CD4-positive, CD25-positive, alpha-beta regulatory T cell (primary cell): Measurements from ENCODE around the gene BTG2. TPM values are rescaled to one million over a fixed set of nuclear protein-coding genes. Genes with fewer than 3 reads are reported as not detected.

Experiments
- ATAC-seq, 2 donors: fragments of 150-1000 bp; cut with Tn5 transposase; one replicate each; pipeline ENCODE4 v1.10.0; 2021; ENCODE audit warnings: low read depth in 2 of 2, moderate number of reproducible peaks in 2 of 2, moderate library complexity in 1 of 2
- DNase-seq, 3 donors: peaks; one replicate each; pipeline versions ENCODE4 v3.0.0 to v3.0.0-alpha.2; 2012 to 2022; ENCODE audit warnings: mixed read lengths in 1 of 3
- H3K27ac ChIP-seq: one replicate; pipeline ENCODE4 v1.7.0; 2013; ENCODE audit warnings: mild to moderate bottlenecking, low read length; ENCODE audit not compliant: insufficient read depth, poor library complexity, severe bottlenecking
- H3K27me3 ChIP-seq: one replicate; pipeline ENCODE4 v1.7.0; 2013; ENCODE audit warnings: low read length; ENCODE audit not compliant: control insufficient read depth, insufficient read depth
- H3K36me3 ChIP-seq: one replicate; pipeline ENCODE4 v1.7.0; 2013; ENCODE audit warnings: mild to moderate bottlenecking, low read length, moderate library complexity; ENCODE audit not compliant: control insufficient read depth, insufficient read depth
- H3K4me1 ChIP-seq: 2 replicates; pipeline ENCODE4 v1.7.0; 2013; ENCODE audit warnings: mild to moderate bottlenecking, low read length; ENCODE audit not compliant: insufficient read depth, control insufficient read depth, poor library complexity, severe bottlenecking
- H3K4me3 ChIP-seq: one replicate; pipeline ENCODE4 v1.7.0; 2013; ENCODE audit warnings: low read depth, mild to moderate bottlenecking, low read length, moderate library complexity
- H3K9me3 ChIP-seq, 2 experiments: 1 replicate in 1 of 2; 2 replicates in 1 of 2; pipeline ENCODE4 v1.7.0; 2013; ENCODE audit warnings: low read length in 2 of 2, mild to moderate bottlenecking in 1 of 2, moderate library complexity in 1 of 2; ENCODE audit not compliant: control insufficient read depth in 2 of 2
- H3K27ac Mint-ChIP-seq, 3 donors: one replicate each; pipeline ENCODE4 v1.8.0; 2020 to 2022; ENCODE audit warnings: mild to moderate bottlenecking in 3 of 3, mixed read lengths in 3 of 3, moderate library complexity in 2 of 3
- H3K27me3 Mint-ChIP-seq: one replicate; pipeline ENCODE4 v1.8.0; 2022; ENCODE audit warnings: mild to moderate bottlenecking, mixed read lengths
- H3K36me3 Mint-ChIP-seq: one replicate; pipeline ENCODE4 v1.8.0; 2020; ENCODE audit warnings: mixed read lengths
- H3K4me1 Mint-ChIP-seq, 4 donors: one replicate each; pipeline ENCODE4 v1.8.0; 2020 to 2022; ENCODE audit warnings: mixed read lengths in 4 of 4, mild to moderate bottlenecking in 1 of 4
- H3K4me3 Mint-ChIP-seq, 4 donors: one replicate each; pipeline ENCODE4 v1.8.0; 2020 to 2022; ENCODE audit warnings: mild to moderate bottlenecking in 4 of 4, mixed read lengths in 4 of 4, moderate library complexity in 3 of 4
- H3K9me3 Mint-ChIP-seq, 7 donors: one replicate each; pipeline ENCODE4 v1.8.0; 2020 to 2022; ENCODE audit warnings: mixed read lengths in 7 of 7, mild to moderate bottlenecking in 3 of 7, moderate library complexity in 2 of 7
- polyA plus RNA-seq, 4 donors: library from polyadenylated mRNA; unstranded; fragments of 300-500 nt; fragmentation: Illumina TruSeq; gene quantifications; one replicate each; pipeline ENCODE4 v1.2.3, GENCODE V29; 2021
- total RNA-seq: library from RNA; stranded (reverse); gene quantifications from one replicate; pipeline ENCODE4 v1.2.3, GENCODE V29; 2022

The BTG2 gene
- total and polyA plus RNA-seq, 5 donors from 2014 or later: 153 to 1,002 (median 168) TPM

- Mint-ChIP-seq H3K4me3 (peak overlapping the region in 1 of 4 donors; percentile 12), H3K36me3 (no peaks in the 10 kb centered on the region), H3K9me3 (no peaks in the 10 kb centered on the region), H3K4me1 (peaks cover 9 to 37% (median 25%) of the 10 kb centered on the region in 4 donors), H3K27me3 (no peaks in the 10 kb centered on the region), H3K27ac (peak overlapping the region in 1 of 3 donors; percentile 60)
- no peak for DNase-seq
- no peaks in the 10 kb centered on the region for H3K36me3 ChIP-seq
- H3K4me1 ChIP-seq: peaks cover 32% of the 10 kb centered on the region
- H3K27ac ChIP-seq: no peak overlapping the region
- no peak overlapping the region for H3K4me3 ChIP-seq
- no peaks in the 10 kb centered on the region for H3K9me3 ChIP-seq
- no peaks in the 10 kb centered on the region for H3K27me3 ChIP-seq
- ATAC-seq: no peak
Observed at GRCh38 chr1:203331224-203331623, 25.9 kb downstream of the BTG2 start.

GRCh38 chr1:203335503-203335902 is 30.2 kb downstream of the BTG2 start:
- no peaks in the 10 kb centered on the region for H3K36me3 Mint-ChIP-seq
- peak overlapping the region in 2 of 4 donors; percentile 42 to 61 for H3K4me3 Mint-ChIP-seq
- Histone ChIP-seq H3K27me3 (peaks cover 2% of the 10 kb centered on the region), H3K4me3 (peak overlapping the region; percentile 19), H3K9me3 (no peaks in the 10 kb centered on the region), H3K27ac (no peak overlapping the region), H3K4me1 (peaks cover 15% of the 10 kb centered on the region), H3K36me3 (no peaks in the 10 kb centered on the region)
- H3K4me1 Mint-ChIP-seq: peaks cover 9 to 31% (median 21%) of the 10 kb centered on the region in 4 donors
- no peaks in the 10 kb centered on the region for H3K9me3 Mint-ChIP-seq
- H3K27ac Mint-ChIP-seq: peak overlapping the region; percentile 21 to 58 (median 48)
- ATAC-seq (no peak), DNase-seq (no peak)
- H3K27me3 Mint-ChIP-seq: peaks cover 9% of the 10 kb centered on the region

GRCh38 chr1:203336097-203336496 is 30.8 kb downstream of the BTG2 start:
- Histone ChIP-seq H3K36me3 (no peaks in the 10 kb centered on the region), H3K4me1 (peaks cover 15% of the 10 kb centered on the region), H3K27me3 (peaks cover 5% of the 10 kb centered on the region), H3K4me3 (peak overlapping the region; percentile 19), H3K9me3 (no peaks in the 10 kb centered on the region), H3K27ac (no peak overlapping the region)
- DNase-seq: no peak
- no peak for ATAC-seq
- Mint-ChIP-seq H3K9me3 (no peaks in the 10 kb centered on the region), H3K4me1 (peaks cover 9 to 31% (median 21%) of the 10 kb centered on the region in 4 donors), H3K4me3 (peak overlapping the region in 2 of 4 donors; percentile 25 to 42), H3K27me3 (peaks cover 12% of the 10 kb centered on the region), H3K27ac (peak overlapping the region in 2 of 3 donors; percentile 21 to 48), H3K36me3 (no peaks in the 10 kb centered on the region)

- no peaks in the 10 kb centered on the region for H3K9me3 ChIP-seq
- Mint-ChIP-seq H3K27ac (peak overlapping the region in 2 of 3 donors; percentile 15 to 56), H3K27me3 (peaks cover 35% of the 10 kb centered on the region), H3K4me3 (peak overlapping the region in 1 of 4 donors; percentile 10), H3K36me3 (no peaks in the 10 kb centered on the region), H3K4me1 (peaks cover 9 to 40% (median 26%) of the 10 kb centered on the region in 4 donors), H3K9me3 (no peaks in the 10 kb centered on the region)
- H3K27me3 ChIP-seq: peaks cover 22% of the 10 kb centered on the region
- no peak overlapping the region for H3K4me3 ChIP-seq
- ATAC-seq (peak; percentile 72 to 78), DNase-seq (peak; percentile 55 to 78 (median 65))
- H3K36me3 ChIP-seq: no peaks in the 10 kb centered on the region
- H3K27ac ChIP-seq: no peak overlapping the region
- peaks cover 15% of the 10 kb centered on the region for H3K4me1 ChIP-seq
Observed at GRCh38 chr1:203338335-203339036, 33.2 kb downstream of the BTG2 start.

- ATAC-seq (peak; percentile 61 to 69), DNase-seq (peak; percentile 43 to 77 (median 61))
- Mint-ChIP-seq H3K27me3 (peaks cover 50% of the 10 kb centered on the region), H3K36me3 (no peaks in the 10 kb centered on the region), H3K4me1 (peaks cover 9 to 36% (median 26%) of the 10 kb centered on the region in 4 donors), H3K4me3 (peak overlapping the region in 2 of 4 donors; percentile 4 to 51), H3K9me3 (no peaks in the 10 kb centered on the region), H3K27ac (peak overlapping the region in 2 of 3 donors; percentile 2 to 70)
- no peak overlapping the region for H3K27ac ChIP-seq
- H3K36me3 ChIP-seq: no peaks in the 10 kb centered on the region
- H3K27me3 ChIP-seq: peaks cover 37% of the 10 kb centered on the region
- H3K4me1 ChIP-seq: peaks cover 15% of the 10 kb centered on the region
- no peaks in the 10 kb centered on the region for H3K9me3 ChIP-seq
- no peak overlapping the region for H3K4me3 ChIP-seq
Observed at GRCh38 chr1:203340112-203340790, 34.9 kb downstream of the BTG2 start.

GRCh38 chr1:203342192-203342940 is 37.0 kb downstream of the BTG2 start:
- peaks cover 0 to 26% (median 13%) of the 10 kb centered on the region in 4 donors for H3K4me1 Mint-ChIP-seq
- no peaks in the 10 kb centered on the region for H3K9me3 ChIP-seq
- no peaks in the 10 kb centered on the region for H3K9me3 Mint-ChIP-seq
- H3K36me3 Mint-ChIP-seq: no peaks in the 10 kb centered on the region
- peaks cover 42% of the 10 kb centered on the region for H3K27me3 ChIP-seq
- H3K4me1 ChIP-seq: peaks cover 5% of the 10 kb centered on the region
- peak overlapping the region in 1 of 3 donors; percentile 43 for H3K27ac Mint-ChIP-seq
- H3K4me3 ChIP-seq: no peak overlapping the region
- peaks cover 69% of the 10 kb centered on the region for H3K27me3 Mint-ChIP-seq
- ATAC-seq (peak; percentile 52 to 57), DNase-seq (peak in 1 of 3 donors; percentile 53)
- H3K36me3 ChIP-seq: no peaks in the 10 kb centered on the region
- peak overlapping the region in 1 of 4 donors; percentile 68 for H3K4me3 Mint-ChIP-seq
- H3K27ac ChIP-seq: no peak overlapping the region

GRCh38 chr1:203343956-203344754 is 38.8 kb downstream of the BTG2 start:
- peaks cover 5% of the 10 kb centered on the region for H3K4me1 ChIP-seq
- Mint-ChIP-seq H3K9me3 (no peaks in the 10 kb centered on the region), H3K4me1 (peaks cover 0 to 18% (median 11%) of the 10 kb centered on the region in 4 donors), H3K27me3 (peaks cover 80% of the 10 kb centered on the region), H3K27ac (no peak overlapping the region), H3K36me3 (no peaks in the 10 kb centered on the region), H3K4me3 (no peak overlapping the region)
- ATAC-seq: no peak
- H3K9me3 ChIP-seq: no peaks in the 10 kb centered on the region
- no peak for DNase-seq
- no peak overlapping the region for H3K27ac ChIP-seq
- H3K27me3 ChIP-seq: peaks cover 42% of the 10 kb centered on the region
- no peaks in the 10 kb centered on the region for H3K36me3 ChIP-seq
- H3K4me3 ChIP-seq: no peak overlapping the region
